ENCODE results near the gene OASL. TPM values are rescaled to one million over a fixed set of nuclear protein-coding genes. Genes with fewer than 3 reads are reported as not detected.

Gene OASL
- total and polyA plus RNA-seq, 10 of the 15 experiments (the other 5 are each of a cell fraction or from before 2014, with no cell fraction given): 2.3 to 9.1 (median 2.7) TPM

DNA sequence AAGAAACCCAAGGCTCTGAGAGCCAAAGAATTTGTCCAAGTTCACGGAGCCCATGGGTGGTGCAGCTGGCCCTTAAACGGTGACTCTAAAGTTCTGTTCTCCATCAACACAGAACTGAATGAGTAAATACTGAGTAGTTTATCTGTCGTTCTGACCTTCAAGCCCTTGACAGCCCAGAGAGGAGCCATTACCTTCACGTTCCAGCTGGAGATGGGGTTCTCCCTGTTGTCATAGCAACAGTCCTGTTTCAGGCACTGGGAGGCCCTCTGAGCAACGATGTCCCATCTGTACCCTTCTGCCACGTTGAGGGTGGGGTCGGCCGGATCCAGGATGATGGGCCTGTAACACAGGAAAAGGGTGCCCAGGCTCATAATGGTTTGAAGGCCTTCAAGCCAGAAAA lies 15.2 kb downstream of the OASL start:
- Histone ChIP-seq H2AFZ (ENCODE audit: control insufficient read depth, low read depth, low read length) (no peak overlapping the region), H3K27me3 (replicated peaks in 1 of 2; ENCODE audit: control insufficient read depth in 2 of 2, insufficient read depth in 2 of 2, low read length in 1 of 2) (no peaks in the 10 kb centered on the region), H3K4me2 (ENCODE audit: control insufficient read depth, insufficient read depth) (no peak overlapping the region), H3K4me1 (ENCODE audit: control insufficient read depth, insufficient read depth, low read length) (no peaks in the 10 kb centered on the region), H3K79me2 (ENCODE audit: control insufficient read depth, insufficient read depth, low read length) (no peaks in the 10 kb centered on the region), H3K9me3 (replicated peaks; ENCODE audit: control insufficient read depth, insufficient read depth, low read length) (no peaks in the 10 kb centered on the region), H3K4me3 (no peak overlapping the region), H4K20me1 (ENCODE audit: control insufficient read depth, insufficient read depth) (no peaks in the 10 kb centered on the region), H3K27ac (ENCODE audit: control insufficient read depth, insufficient read depth) (no peak overlapping the region), H3K36me3 (ENCODE audit: control insufficient read depth in 2 of 2, insufficient read depth in 2 of 2, low read length in 1 of 2) (no peaks in the 10 kb centered on the region), H3K9ac (ENCODE audit: control insufficient read depth, insufficient read depth, low read length) (no peak overlapping the region)
- 75% methylated on average over 8 of the region's 8 CpGs for WGBS (ENCODE audit: insufficient coverage, insufficient replicate concordance, low lambda C conversion rate, missing lambda C conversion rate)
- in situ Hi-C loops (cut with MboI): no loop called here
- ChIA-PET CTCF (no interaction called here), SMC1A (ENCODE audit: uncharacterized antibody, unreplicated experiment) (no interaction called here), RAD21 (ENCODE audit: unreplicated experiment) (no interaction called here), POLR2A (no interaction called here)
- BruUV-seq (replicated peaks): no TSS peak
- DNase-seq (ENCODE audit: low read depth, low spot score) (no peak), ATAC-seq (no peak), FAIRE-seq (no peak)
- intact Hi-C loops (cut with micrococcal nuclease; ENCODE audit: unreplicated experiment): no loop called here
- no peak for TF ChIP-seq PAX5 (IDR thresholded peaks at IDR 0.05; ENCODE audit: borderline replicate concordance, low read depth, low read length)
- no peak for TF ChIP-seq ZNF274 (IDR thresholded peaks at IDR 0.05; ENCODE audit: insufficient read depth, insufficient read length)
- TF ChIP-seq, protein P1, sequence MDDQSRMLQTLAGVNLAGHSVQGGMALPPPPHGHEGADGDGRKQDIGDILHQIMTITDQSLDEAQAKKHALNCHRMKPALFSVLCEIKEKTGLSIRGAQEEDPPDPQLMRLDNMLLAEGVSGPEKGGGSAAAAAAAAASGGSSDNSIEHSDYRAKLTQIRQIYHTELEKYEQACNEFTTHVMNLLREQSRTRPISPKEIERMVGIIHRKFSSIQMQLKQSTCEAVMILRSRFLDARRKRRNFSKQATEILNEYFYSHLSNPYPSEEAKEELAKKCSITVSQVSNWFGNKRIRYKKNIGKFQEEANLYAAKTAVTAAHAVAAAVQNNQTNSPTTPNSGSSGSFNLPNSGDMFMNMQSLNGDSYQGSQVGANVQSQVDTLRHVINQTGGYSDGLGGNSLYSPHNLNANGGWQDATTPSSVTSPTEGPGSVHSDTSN (IDR thresholded peaks at IDR 0.05; ENCODE audit: insufficient replicate concordance, low read depth, low read length): no peak
- TF ChIP-seq ZNF207 (IDR thresholded peaks at IDR 0.05; ENCODE audit: borderline replicate concordance): no peak
- TF ChIP-seq TCF7 (IDR thresholded peaks at IDR 0.05; ENCODE audit: borderline replicate concordance): no peak
- no peak for TF ChIP-seq KDM1A (IDR thresholded peaks at IDR 0.05; ENCODE audit: borderline replicate concordance)
- TF ChIP-seq SUPT20H (IDR thresholded peaks at IDR 0.05; ENCODE audit: borderline replicate concordance, control insufficient read depth, low read depth, low read length): no peak
- TF ChIP-seq, protein P2, sequence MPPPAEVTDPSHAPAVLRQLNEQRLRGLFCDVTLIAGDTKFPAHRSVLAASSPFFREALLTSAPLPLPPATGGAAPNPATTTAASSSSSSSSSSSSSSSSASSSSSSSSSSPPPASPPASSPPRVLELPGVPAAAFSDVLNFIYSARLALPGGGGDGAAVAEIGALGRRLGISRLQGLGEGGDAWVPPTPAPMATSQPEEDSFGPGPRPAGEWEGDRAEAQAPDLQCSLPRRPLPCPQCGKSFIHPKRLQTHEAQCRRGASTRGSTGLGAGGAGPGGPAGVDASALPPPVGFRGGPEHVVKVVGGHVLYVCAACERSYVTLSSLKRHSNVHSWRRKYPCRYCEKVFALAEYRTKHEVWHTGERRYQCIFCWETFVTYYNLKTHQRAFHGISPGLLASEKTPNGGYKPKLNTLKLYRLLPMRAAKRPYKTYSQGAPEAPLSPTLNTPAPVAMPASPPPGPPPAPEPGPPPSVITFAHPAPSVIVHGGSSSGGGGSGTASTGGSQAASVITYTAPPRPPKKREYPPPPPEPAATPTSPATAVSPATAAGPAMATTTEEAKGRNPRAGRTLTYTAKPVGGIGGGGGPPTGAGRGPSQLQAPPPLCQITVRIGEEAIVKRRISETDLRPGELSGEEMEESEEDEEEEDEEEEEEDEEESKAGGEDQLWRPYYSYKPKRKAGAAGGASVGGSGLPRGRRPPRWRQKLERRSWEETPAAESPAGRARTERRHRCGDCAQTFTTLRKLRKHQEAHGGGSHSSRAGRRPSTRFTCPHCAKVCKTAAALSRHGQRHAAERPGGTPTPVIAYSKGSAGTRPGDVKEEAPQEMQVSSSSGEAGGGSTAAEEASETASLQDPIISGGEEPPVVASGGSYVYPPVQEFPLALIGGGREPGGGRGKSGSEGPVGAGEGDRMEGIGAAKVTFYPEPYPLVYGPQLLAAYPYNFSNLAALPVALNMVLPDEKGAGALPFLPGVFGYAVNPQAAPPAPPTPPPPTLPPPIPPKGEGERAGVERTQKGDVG (CRISPR knock-in tag; IDR thresholded peaks at IDR 0.05): no peak
- no peak for TF ChIP-seq SMAD5 (IDR thresholded peaks at IDR 0.05; ENCODE audit: low read depth)
- TF ChIP-seq RFX5 (IDR thresholded peaks at IDR 0.05; ENCODE audit: low read depth, low read length): no peak

Measured in GM12878 (cell line).